ENCODE results near the gene LIMK2.

- TF ChIP-seq PAX5 (IDR thresholded peaks at IDR 0.05; ENCODE audit: insufficient read depth, low read length, severe bottlenecking) (no peak), POLR2A (IDR thresholded peaks at IDR 0.05; ENCODE audit: low read depth, low read length) (no peak), SPI1 (IDR thresholded peaks at IDR 0.05; ENCODE audit: low read depth, low read length) (no peak)
Measured at GRCh38 chr22:31275018-31275417, 62.9 kb downstream of the LIMK2 start.
